Stimulated activated CD8-positive, alpha-beta memory T cell treated with anti-CD3 and anti-CD28 coated beads, Interleukin-7, amount 100 ng/mL, for 24 hours (primary cell): Measurements from ENCODE around the gene C1orf74.

Experiments used
- DNase-seq: peaks from one replicate; pipeline ENCODE4 v3.0.0-alpha.2; 2020; ENCODE audit warnings: low read depth

The C1orf74 gene

DNA sequence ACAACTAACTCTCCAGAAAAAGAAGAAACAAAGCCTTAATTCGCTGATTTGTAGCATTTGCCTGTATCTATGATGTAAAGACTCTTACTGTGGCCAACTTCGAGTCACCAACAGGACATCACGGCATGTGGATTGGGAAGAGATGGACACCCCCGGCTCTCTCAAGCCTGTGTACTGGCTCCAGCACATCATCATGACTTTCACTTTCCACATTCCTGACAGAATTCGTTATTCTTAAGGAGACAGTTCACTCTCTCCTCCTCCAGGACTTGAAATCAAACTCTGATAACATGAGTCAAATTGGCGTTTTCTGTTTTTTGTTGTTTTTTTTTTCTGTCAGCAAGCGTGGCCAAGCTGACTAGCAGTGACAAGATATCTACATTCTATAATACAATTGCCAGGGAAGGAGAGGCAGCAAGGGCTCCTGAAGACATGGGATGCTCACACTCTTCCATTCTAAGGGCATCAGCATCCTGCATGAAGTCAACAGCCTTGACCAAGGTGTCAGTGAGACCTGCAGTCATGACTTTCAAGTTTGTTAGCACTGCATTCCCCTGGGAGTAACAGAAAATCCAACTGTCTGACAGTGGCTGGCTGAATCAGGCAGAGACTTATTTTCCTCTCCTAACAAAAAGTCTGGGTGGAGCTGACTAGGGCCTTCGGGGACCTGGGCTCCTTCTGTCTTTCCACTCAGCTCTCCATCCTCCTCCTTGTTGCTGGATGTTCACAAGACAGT, 41.8 kb downstream of the C1orf74 start:
- DNase-seq: no peak

DNA sequence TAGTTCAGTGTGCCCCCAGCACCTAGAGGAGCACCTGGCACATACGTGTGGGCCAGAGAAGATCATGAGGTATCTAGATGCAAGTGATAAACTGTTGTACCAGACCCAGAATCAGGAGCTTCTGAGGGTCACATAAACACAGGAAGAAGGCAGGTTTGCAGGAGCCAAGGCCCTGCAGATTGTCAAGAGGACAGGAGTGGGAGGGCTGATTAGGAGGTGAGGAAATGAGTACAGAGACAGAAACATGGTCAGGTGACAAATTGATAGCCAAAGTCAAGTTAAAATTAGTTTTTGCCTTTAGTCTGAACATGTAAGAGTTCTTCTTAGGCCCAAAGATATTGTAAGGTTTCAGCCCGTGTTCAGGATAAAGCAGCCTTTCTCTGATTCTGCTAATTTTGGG, 42.5 kb downstream of the C1orf74 start:
- no peak for DNase-seq

DNA sequence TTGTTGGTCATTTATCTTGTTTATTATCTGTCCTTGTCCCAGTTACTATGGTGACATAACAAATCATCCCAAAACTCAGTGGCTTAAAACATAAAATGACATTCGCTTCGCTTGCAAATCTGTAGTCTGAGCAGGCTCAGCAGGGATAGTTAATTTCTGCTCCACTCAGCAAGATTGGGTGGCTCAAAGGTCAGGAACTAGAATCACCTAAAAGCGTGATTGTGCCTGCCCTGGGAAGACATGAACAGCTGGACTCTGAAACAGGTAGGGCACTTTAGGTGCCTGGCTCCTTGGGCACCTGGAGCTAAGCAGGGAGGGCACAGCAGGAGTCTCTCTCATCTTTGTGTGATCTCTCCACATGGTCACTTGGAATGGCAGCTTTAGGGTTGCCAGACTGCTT, 43.2 kb downstream of the C1orf74 start:
- no peak for DNase-seq

DNA sequence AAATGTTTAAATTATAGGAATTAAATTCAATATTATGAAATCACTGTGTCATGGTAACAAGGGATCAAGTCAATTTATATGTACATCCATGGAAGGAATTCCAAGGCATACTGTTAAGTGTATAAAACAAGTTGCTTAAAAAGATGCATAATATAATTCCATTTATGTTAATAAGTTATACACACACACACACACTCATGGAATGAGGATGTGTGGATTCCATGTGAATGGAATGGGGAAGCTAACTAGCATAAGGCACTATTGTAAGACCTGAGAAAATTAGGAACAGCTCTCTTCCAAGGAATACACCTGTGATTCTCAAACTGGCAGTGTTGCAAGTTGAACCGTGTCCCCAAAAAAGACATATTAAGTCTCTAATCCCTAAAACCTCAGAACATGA, 46.1 kb downstream of the C1orf74 start:
- no peak for DNase-seq

DNA sequence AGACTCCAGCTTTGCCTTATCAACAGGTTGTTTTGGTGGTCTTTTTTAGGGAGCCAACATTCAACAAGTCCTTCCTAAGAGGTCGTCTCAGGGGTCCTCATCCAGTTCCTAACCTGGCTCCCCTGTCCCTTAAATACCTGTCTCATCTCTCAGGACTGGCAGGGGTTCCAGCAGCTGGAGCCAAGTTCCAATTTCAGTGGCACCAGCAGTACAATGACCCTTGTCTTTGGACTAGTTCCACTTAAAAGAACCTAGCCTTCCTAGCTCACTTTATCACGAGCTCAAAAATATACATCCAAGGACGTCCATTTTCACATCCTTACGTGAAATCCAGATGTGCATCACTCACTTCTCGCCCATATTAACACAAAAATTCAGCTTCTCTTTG, 47.2 kb downstream of the C1orf74 start:
- no peak for DNase-seq

GRCh38 chr1:209736490-209737117, 47.8 kb downstream of the C1orf74 start:
- DNase-seq: no peak

- no peak for DNase-seq
Measured at GRCh38 chr1:209733409-209734192, 50.8 kb downstream of the C1orf74 start.

- DNase-seq: no peak
Measured at GRCh38 chr1:209732725-209733124, 51.6 kb downstream of the C1orf74 start.

DNA sequence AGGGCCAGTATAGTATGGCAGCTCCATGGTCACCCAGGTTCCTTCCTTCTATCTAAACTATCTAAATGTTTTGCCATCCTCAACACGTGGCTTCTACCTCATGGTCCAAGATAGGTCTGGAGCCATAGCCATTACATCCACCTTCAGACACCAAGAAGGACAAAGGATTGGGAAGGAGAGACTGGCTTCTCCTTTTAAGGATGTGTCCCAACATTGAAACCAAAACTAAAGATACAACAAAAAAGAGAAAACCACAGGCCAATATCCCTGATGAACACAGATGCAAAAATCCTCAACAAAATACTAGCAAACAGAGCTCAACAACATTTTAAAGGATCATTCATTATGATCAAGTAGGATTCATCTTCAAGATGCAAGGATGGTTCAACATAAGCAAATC, 54.9 kb downstream of the C1orf74 start:
- no peak for DNase-seq
